ENCODE measurements around the gene SNAP25.

Gene SNAP25

DNA sequence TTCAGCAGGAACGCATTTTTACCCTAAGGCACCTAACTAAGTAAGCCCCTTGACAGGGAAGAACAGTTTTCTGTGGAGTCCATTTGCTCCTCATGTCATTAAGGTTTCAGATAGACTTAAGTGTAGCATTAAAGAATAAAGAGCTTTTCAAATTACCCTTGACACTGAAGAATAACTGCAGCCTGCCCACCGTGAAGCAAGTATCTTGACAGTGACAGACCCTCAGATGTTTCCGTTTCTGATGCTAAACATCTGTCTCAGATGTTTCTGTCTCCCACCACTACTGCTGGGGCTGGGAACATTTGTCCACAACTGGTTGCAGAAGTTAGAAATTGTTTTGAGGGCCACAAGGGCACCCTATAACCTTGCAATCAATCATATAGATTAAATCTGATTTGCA lies 50.0 kb downstream of the SNAP25 start:
- DNase-seq = no peak

- no peak for DNase-seq
Measured at GRCh38 chr20:10270630-10271029, 52.0 kb downstream of the SNAP25 start.

DNA sequence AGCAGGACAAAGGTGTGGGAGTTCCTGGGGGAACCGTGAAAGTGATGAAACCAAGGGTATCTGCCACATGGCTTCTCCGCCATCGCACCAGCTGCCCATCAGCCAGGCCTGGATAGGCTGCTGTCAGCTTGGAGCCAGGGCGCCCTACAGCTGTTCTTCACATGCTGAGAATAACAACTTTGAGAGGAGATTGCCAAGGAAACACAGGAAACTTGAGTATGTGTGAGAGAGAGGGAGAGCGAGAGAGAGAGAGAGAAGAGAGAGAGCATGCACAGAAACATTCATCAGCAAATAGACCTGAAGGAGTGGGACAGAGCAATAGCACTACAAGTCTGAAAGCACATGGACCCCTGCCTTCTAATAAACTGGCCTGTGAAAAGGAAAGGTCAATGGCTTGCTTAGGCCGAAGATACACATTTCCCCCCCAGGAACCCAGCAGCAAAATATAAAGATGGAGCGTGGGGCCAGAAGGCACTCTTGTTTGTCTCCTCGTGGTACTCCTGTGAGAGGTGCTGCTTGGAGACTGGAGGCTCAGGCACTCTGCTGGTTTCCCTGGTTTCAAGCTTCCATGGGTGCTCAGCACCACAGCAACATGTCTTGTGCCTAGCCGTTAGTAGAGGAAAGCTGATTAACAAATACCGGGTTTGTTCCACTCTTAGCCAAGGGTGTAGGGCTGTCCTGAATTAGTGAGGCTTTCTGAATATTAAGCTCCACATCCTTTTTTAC lies 53.0 kb downstream of the SNAP25 start:
- DNase-seq = no peak

DNA sequence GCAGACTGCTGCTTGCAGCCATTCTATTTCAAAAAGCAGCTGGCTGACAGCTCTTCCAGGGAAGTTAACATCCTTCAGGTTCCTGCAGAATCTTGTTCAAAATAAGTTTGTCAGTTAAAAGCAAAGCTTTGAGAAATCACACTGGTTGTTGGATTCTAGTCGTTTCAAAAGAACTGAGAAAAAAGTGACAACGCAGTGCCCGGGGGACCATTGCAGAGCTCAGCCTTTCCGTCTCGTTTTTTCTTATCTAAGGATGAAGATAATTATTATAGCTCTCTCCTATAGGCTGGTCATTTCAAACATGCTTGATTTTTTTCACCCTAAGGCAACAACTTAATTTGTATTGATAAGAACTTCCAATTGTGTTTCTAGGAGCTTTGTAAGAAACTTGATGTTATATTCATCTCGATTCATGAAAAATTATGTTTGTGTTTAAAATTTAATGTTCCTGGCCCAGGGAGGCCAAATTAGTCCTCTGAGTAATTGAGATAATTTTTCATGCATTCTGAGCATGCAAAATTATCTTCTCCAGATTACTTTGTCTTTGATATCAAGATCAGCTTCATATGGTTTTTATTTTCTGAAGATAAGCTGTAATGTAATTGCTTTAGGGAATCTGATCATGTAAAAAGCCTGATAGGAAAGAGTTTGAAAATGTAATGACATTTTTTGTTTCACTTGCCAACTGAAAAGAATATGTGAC lies 58.4 kb downstream of the SNAP25 start:
- DNase-seq = no peak

DNA sequence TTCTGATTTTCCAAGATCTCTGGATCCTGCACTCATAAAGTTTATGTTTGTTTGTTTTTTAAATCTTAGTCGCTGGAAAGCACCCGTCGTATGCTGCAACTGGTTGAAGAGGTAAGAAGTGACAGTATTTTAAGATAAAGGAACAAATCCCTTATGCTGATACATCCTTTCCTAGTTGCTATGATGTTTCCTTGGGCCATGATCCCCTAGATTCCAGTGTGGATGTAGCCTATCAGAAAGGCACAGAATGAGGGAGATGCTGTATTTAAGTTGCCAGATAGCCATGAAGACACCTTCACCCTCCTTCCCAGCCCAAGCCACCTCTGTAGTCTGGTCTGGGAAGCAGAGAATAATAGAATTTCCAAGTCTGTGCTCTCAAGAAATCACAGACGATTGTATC lies 59.0 kb downstream of the SNAP25 start:
- DNase-seq = no peak

DNA sequence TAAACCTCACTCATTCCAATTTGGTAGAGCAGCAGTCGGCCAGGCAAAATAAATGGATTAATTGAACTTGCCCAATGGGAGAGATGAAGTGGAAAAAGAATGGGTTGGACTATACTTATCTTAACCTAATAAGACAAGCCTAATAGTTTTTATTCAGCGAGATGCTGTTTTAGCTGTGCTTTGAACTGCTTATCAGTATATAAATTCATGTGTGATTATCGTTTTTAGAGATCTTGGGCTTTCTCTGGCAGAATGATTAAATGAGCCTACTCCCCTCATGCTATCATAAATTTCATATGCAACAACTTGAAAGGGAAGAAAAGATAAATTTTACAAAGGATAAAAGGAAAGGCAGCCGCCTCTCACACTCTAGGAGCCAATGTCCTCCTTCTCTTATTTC lies 59.8 kb downstream of the SNAP25 start:
- no peak for DNase-seq

DNA sequence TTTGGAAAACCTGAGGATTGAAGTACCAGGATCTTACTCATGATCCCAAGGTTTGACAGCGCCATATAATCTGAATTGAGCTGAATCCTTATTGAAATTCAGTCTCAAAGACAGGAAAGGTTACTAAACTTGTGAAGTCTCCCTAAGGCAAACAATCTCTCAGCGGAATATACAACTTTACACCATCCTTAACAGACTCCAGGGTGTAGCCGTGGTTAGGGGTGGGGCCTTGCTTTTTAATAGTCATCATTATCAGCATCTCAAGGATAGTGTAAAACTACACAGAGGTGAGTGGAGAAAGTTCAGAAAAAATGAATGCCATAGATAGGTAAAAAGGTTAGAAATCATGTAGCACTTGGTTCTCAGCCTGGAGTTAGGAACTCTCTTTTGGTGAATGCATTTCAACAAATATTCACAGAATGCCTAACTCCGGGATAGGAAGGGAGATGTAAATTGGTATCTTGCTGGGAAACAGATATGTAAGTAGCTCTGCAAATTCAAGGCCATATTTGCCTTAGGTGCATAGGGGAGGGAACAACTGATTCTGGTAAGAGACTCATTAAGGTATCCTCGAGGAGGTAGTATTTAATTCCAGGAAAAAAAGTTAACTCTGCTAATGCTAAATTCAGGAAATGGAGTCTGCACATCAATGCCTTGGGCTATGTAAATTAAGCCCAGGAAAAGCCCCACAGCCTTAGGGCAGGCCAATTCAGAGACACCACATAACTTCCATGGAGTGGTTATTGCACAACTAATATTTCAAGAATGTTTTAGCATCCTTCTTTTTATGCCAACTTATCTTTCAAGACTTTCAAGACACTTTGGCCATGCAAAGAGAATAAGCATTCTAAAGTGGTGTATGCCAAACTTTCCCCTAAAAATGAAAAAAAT lies 61.6 kb downstream of the SNAP25 start:
- no peak for DNase-seq

- DNase-seq = no peak
Measured at GRCh38 chr20:10281911-10282310, 63.3 kb downstream of the SNAP25 start.

DNA sequence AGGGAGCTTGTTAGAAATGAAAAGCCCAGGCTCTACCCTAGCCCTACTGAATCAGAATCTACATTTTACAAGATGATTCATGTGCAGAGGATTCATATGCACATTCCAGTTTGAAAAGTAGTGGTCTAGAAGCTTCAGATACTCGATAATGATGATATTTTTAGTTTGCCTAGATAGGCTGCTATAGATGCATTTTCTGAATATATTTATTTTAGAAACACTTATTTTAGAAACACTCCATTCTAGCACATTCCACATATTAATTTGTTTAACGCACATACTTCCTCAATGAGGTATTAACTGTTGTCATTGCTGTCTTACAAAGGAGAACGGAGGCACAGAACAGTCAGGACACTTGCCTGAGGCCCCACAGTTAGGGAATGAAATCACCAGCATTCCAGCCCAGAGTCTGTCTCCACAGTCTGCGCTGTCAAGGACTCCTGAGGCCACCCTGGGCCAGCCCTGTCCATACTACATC lies 64.4 kb downstream of the SNAP25 start:
- no peak for DNase-seq

DNA sequence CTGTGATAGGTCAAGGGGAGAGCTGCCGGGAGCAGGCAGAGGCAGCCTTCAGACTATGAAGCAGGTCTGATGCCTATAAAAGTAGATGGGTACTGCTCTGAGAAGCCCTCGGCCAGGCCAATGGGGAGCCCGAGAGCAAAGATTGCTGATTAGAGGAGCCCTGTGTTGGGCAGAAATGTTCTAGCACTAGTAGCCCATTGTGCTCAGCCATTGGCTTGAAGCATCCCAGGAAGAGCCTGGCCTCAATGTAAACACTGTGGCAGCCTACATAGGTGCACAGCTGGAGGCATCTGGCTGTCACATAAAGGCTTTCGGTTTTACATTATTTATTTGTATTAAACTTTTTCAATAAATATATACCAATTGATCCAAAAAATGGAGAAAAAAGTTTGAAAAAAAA lies 67.7 kb downstream of the SNAP25 start:
- no peak for DNase-seq

DNA sequence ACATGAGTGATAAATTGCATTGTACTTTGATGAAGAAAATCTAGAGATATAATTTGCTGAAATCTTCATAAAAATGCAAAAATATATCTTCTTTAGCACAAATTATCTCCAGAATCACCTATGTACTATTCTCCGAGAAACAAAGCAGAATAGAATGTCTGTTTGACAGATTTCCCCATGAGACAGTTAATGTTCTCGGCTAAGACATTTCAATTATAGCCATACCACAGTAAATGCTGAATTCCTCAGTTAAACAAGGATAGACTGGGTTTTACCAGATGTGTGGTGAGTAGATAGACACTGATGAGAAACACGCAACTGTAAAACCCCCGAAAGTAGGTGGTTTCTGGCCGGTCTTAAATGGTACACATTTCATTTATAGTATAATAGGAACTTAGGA lies 69.8 kb downstream of the SNAP25 start:
- no peak for DNase-seq

DNA sequence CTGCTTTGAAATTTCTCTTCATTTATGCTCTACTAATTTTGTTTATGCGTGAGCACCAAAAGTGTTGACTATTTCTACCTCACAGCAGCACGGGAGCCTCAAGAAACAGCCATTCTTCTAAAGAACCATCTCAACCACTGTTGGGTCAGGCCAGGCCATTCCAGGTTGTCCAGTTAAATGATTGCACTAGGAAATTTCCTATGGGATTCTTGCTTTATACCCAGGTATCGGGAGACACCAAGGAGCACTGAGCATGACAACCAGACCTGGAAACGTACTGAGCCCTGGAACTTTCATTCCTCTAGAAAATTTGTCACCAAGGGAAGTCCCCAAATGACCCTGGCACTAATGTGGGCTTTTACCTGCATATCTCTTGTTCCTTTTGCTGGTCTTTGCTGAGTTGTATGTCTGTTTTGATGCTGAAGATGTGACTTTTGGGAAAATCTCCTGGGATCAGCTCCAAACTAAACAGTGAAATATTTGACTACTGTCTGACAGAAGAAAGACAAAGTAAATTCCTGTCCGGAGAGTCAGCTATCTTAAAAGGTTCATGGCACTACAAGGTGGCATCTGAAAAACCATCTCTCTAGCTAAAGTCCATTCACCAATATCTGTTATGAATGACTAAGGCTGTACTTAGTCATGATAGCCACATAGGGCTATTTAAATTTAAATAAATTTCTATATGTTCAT lies 70.5 kb downstream of the SNAP25 start:
- DNase-seq = no peak

DNA sequence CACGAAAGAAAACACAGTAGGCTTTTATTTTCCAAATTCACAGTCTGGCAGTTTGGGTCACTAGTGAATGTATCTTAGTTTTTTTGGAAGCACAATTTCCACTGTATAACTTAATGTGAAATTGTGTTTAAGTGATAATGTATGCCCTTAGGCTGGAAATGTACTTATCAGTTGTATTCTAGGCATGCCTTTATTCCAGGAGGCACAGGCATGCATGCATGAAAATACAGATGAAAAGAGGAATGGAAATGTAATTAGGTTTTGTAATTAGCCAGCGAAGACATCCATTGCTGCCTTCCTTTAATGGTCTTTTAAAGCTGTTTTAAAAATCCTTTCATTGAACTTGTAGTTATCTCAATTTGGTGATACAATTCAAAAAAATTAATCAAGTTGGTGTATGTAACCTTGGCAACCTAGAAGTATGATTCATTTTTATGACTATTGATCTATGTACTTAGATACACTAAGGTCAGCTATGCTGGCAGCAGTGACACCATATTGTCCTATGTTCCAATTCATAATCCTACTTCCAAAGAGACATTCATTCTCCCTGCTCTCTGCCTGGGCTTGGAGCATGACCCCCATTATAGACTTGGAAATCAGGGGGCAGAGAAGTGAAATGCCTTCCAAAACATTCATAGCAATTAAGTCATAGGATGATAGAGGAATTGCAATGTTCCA lies 73.1 kb downstream of the SNAP25 start:
- DNase-seq = no peak

DNA sequence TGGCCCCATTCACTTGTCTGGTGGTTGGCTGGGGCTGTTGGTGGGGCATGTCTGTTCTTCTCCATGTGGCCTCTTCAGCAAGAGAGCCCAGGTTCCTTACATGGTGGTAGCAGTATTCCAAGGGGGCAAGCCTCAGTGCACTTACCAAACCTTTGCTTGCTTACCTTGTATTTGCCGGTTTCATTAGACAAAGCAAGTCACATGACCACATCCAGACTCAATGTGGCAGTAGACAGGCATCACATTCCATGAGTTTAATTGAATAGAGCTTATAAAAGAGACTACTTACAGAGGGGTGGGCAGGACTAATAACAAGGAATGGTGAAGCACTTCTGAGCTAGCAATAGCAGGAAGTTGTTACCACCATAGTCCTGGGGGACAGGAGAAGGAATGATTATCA lies 78.6 kb downstream of the SNAP25 start:
- DNase-seq = no peak

- no peak for DNase-seq
Measured at GRCh38 chr20:10297684-10298240, 79.1 kb downstream of the SNAP25 start.

GRCh38 chr20:10300582-10301446 lies 82.2 kb downstream of the SNAP25 start:
- no peak for DNase-seq

DNA sequence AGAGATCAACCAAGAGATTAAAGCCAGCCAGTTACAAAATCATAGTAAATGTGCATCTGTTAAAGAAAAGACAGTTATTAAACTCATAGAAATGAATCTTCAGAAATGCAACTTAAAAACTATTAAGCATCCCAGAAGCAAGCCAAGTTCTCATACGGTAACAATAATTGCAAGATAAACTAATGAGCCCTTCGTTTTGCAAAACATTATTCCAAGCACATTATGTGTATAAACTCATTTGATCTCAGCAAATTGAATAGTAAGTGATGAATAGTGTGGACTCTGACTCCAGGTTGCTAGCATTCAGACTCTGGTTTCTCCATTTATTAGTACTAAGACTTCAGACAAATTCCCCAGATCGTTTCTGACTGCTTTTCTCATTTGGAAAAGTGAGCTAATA lies 85.2 kb downstream of the SNAP25 start:
- no peak for DNase-seq

DNA sequence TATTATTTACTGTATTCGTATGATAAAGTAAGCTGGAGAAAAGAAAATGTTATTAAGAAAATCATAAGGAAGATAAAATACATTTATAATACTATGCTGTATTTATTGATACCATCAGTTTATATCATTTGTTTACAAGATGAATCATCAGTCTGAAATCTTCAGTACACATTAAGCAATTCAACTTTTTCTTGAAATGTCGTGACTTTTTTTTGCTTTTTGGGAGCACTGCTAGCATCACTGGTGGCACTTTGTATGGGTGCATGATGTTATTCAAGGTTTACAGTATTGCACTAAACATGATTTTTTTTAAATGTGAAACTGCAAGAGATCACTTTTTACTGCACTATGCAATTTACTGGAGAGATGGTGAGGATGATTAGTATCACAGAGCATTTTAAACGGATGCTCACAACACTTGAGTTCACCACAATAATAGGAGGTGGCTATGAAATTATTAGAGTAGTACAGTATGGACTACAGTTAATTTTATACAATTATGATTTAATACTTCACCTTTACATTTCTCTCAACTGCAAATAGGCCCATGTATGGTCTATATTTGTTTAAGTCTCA lies 85.9 kb downstream of the SNAP25 start:
- no peak for DNase-seq

GRCh38 chr20:10306440-10307358 lies 88.1 kb downstream of the SNAP25 start:
- DNase-seq = no peak

DNA sequence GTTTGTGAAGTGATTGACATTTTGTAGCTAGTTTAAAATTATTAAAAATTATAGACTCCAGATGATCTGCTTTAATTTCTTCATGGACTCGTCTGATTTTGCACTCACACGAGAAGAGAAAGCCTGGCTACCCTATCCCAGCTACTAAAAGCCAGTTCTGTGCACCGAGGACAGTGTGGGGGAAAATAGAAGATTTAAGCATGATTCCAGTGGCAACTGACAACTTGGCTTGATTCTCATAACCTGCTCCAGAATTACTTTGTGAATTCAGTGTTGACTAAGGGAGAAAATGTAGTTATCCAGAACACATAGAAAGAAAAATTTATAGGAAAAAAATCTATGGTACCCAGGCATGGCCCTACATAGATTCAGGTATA lies 88.7 kb downstream of the SNAP25 start:
- DNase-seq = no peak
